NCI-H446 (cell line): Measurements from ENCODE around the gene LIM2.
A peak's percentile ranks its signal among the peaks of the same experiment; 100 is the strongest.

ENCODE experiments used
- DNase-seq, 2 experiments: peaks; one replicate each; lab custom pipeline; 2025; lab: John Stamatoyannopoulos, UW

Gene LIM2

DNA sequence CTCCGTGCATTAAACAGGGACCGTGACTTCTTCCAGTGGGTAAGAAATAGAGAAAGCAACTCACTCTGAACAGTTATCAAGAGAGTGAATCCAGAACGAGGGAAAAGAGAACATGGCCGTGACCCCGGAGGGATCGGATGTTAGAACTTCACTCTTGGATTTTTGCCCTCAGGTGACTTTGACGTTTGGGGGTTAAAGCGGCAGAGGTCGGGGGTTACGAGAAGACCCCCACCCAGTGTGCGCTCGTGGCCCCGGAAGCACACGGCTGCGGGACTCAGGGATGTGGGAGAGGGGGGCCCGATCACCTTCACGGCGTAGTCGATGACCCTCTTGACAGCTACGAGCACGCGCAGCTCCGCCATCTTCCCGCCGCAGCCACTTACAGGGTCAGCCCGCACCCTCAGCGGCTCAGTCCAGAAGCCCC is 21.8 kb downstream of the LIM2 start, which contains the start of gene ETFB:
Gene ETFB (minus strand): TSS at position 424 of the 424 bp plus-strand sequence. CDS start 62 bp downstream, at position 362.
- DNase-seq = peak in 1 of 2 experiments; percentile 42

DNA sequence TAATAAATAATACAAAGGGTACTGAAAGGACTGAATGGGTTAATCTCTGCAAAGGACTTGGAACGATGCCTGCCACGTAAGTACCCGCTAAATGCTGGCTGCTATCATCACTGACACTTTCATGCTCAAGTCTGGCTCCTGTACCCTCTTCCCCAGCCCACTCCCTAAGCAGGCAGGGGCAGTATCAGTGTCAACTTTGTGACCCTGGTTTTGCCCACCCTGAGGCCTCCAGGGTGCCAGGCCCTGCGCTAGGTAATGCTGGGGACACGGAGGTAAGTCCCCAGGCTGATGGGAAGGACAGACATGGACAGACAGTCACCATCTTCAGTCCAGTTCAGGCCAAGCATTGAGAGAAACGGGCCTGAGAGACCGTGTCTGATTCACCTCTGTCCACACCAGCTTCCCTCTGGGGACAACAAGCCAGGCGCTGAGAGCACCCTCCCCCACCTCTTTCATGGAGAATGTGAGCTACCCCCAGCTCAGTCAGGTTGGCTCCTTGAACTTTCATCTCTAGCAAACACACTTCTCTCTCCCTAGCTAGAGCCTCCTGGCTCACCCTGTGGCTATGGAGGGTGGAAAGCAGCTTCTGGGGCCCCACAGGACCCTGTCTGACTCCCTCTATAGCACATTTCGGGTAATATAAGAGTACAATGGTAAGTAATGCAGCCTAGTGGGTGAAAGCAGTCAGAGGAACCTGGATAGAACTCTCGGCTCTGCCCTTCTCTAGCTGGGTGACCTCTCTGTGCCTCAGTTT is 22.4 kb downstream of the LIM2 start:
- DNase-seq = peak in 1 of 2 experiments; percentile 30

DNA sequence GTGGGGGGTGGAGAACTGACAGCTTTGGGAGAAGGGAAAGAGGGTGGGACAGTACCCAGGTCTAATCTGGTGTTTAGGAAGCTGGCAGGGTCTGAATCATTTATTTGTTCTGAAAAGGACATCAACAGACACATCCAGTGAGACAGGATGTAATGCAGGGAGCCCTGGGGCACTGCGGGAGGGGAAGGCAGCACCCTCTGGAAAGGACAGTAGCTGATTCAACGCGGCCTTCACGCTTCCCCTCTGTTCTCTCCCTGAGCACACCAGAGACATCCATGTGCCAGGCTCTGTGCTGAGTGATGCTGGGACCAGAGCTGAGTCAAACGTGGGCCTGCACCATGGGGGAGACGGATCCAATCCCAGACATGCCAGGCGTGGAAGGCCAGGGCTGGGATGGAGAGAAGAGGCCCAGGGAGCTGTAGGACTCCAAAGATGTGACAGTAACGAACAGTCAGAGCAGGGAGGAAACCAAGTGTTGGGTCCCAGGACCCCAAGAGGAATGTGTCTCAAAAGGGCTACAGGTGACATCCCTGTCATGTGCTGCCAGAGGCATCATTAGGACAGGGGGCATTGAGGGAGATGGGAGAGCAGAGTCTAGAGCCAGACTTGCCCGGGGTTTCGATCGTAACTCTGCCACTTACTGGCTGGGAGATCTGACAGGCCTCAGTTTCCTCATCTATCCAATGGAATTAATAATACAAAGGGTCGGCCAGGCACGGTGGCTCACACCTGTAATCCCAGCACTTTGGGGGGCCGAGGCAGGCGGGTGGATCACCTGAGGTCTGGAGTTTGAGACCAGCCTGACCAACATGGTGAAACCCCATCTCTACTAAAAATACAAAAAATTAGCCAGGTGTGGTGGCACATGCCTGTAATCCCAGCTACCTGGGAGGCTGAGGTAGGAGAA is 23.3 kb downstream of the LIM2 start:
- no peak for DNase-seq

DNA sequence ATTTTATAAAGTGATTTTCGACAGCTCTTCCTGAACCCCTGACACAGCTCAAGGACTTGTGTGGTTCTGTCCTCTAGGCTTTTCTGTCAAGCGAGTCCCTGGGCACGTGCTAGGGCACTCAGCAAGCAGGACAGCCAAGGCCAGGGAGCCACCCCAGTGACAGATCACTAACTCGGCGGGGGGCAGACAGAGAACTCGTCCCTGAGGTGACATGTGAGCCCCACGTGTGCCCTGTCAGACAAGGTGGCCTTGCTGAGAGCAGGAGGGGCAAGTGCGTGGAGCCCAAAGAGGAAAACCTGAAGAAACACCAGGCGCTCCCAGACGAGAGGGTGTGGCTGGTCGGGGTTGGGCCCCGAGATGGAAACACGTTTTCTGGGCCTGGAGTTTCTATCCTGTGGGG is 26.5 kb downstream of the LIM2 start:
- no peak for DNase-seq

DNA sequence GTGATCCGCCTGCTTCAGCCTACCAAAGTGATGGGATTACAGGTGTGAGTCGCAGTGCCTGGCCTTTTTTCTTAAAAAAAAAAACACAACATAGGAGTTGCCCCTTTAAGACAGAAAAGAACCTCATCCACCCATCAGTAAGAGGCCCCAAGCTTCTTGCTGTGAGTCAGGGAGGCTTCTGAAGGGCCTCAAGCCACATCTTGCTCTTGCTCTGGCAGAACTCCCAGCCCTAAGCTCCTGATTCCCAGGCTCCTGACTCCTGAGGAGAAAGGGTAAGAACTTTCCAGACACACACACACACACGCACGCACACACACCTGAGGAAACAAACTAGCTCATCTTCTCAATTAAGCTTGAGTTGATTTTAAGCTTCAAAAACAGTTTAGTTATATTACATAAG is 28.5 kb downstream of the LIM2 start:
- DNase-seq = no peak

DNA sequence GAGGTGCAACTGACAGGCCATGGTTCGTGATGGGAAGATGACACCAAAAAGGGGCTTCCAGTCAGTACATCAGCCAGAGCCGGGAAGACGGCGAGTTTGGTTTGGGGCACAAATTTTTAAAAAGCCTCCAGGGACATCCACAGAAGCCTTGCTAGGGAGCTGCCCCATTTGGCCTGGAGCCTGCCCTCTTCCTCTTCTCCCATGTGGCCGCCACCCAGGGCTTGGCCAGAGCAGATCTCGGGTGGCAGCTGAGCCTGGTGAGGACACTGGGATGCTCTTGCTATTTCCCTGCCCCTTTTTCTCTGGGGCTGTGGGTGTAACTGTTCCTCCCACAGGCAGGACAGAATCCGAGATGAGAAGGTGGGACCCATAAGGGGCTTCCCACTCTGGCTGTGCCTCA is 29.8 kb downstream of the LIM2 start:
- no peak for DNase-seq

DNA sequence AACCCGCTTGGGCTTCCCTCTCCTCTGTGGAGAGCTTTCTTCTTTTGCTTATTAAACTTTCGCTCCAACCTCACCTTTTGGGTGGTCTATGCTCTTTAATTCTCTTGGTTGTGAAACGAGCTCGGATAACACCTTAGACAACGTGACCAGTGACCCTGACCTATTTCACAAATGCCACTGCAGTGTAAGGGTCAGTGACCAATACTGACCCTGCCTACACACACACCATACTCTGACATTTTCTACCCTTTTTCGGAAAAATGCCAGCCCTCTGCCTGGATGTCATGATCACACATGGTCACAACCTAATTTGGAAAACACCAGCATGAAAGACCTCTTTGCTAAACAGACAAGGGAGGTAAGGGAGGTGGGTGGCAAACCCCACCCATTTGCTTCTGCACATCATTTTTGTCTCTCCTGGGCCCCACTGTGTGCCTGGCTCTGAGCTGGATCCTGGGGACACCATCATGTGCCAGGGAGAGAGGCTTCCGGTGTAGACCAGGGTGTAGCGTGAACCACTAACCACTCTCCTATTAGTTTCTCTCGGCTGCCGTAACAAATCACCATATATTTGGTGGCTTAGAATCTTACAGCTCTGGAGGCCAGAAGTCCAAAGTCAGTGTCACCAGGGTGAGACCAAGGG is 31.5 kb downstream of the LIM2 start:
- no peak for DNase-seq

DNA sequence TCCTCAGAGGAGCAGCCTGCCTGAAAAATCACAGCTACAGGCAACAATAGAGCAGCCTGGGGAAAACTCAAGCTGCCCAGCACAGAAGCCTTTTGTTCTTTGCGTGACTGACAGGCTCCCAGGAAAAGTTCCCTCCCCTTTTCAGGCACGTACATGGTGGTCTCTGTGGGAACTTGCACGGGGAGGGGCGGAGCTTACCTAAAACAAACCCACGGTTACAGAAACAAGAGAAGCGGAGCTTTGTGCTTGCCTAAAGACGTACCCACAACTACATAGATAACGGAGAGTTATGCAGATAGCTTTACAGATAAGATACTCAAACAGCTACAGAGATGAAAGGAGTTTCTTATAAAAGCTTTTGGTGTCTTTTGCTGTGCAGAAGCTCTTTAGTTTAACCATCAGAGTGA is 33.0 kb downstream of the LIM2 start:
- DNase-seq = no peak

DNA sequence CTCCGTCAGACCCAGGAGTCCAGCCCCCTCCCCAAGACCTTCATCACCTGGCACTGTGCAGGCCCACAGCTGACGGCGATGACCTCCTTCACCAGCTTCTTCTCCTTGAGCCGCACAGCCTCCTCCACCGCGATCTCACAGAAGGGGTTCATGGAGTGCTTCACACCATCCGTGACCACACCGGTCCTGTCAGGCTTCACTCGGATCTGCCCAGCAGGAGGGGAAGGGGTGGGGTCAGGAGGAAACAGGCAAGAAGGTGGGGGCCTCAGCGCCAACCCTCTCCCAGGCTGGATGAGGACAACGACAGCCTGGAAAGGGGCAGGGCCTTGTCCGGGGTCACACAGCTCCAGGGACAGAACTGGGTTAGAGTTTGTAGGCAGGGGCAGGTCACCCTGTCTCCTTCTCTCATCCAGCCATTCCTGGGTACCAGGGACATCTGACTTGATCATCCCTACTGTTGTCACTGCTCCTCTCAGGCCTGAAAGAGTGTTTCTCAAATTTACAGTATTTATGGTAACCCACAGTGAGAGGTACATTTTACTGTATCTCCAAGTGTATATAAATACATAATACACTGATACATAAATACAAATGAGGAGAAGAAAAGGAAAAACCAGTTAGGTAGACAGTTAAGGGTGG is 33.6 kb downstream of the LIM2 start:
- no peak for DNase-seq

DNA sequence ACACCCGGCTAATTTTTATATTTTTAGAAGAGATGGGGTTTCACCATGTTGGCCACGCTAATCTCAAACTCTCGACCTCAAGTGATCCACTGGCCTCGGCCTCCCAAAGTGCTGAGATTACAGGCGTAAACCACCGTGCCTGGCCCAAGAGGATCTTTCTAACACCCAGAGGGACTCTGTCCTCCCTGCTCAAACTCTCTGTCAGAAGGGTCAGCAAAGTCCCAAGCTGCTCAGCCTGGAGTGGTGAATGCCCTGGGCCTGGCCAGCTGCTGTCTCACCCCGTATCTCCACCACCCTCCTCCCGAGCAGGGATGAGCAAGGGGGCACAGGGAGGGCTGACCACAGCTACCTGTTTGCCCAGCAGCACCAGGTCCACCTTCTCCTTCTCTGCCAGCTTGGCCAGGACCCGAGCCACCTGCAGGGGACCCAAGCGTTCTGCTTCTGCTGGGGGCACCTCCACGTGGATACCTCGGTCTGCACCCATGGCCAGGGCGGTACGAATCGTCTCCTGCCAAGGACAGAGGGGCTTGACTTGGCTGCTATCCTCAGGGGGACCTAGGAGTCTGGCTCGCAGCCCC is 34.9 kb downstream of the LIM2 start:
- DNase-seq = no peak

DNA sequence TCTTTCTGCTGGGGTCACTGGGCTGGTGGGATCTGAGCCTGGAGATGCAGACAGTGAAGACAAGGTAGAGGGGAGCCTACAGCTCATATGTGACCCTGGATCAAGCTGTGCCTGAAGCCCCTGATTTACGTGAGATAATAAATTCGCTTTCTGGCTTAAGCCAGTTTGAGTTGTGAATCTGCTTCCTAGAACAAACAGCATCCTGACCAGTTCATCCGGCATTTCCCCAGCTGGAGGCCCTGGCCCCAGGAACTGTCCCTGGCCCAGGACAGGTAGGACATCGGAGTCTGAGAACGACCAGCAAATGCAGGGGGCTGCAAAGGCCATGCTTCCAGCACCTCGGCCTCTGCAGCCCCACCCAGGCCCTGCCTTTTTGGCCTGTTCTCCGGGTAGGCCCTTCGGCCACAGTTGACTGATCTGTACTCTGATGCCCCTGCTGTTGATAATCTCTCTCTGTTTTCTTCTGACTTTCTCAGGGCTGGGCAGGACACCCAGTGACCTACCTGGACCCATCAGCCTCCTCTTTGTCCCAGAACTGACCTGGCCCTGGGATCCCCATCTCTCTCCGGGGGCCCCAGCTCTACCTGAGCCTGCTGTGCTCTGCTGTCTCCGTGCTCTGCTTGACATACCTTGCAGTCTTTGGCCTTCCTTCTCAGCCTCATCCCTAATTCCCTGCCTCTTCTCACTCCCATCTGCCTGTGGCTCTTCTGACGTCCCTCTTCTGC is 36.3 kb downstream of the LIM2 start:
- DNase-seq = no peak

DNA sequence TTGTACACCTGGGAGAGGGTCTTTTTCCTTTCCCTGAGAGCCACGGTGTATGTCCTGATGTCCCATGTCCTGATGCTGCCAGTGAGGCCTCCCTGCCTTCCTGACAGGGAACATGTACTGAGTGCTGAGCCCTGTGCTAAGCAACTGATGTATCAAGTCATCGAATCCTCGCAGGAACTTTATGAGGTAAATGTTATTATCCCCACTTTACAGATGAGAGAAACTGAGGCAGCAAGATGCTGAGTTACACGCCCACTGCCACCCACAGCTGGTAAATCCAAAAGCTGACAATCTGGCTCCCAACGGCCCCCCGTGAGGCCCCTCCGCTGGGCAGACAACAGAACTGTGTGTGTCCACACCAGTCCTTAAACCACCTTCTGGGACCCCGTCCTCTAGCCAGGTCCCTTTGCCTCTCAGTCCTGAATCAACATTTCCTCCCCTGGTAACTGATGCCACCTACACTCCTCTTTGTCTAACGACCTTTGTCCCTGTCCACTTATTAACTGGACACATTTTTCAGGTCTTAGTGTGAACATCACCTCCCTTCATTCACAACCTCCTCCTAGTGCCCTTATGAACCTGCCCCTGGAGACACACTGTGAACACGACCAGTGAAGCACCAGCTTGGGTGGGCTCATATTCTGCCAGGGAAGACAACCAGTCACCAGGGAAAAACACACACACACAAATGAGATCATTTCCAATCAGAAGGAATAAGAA is 40.4 kb downstream of the LIM2 start:
- DNase-seq = no peak

DNA sequence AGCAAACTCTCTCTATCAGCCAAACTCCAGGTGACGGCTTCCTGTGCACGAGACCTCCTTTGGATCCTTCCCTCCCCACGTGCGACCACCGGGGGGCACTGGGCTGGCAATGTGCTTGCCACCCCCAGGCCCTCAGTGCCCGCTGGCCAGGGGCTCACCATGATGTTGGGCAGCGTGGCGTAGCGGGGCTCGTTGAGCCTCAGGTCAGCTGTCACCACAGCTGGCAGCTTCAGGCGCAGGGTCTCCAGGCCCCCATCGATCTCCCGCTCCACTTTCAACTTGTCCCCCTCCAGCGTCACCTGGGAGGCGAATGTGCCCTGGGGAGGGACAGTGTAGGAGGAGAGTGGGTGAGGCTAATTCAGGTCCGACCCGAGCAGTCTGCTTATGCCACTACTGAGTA is 41.0 kb downstream of the LIM2 start:
- DNase-seq = no peak

DNA sequence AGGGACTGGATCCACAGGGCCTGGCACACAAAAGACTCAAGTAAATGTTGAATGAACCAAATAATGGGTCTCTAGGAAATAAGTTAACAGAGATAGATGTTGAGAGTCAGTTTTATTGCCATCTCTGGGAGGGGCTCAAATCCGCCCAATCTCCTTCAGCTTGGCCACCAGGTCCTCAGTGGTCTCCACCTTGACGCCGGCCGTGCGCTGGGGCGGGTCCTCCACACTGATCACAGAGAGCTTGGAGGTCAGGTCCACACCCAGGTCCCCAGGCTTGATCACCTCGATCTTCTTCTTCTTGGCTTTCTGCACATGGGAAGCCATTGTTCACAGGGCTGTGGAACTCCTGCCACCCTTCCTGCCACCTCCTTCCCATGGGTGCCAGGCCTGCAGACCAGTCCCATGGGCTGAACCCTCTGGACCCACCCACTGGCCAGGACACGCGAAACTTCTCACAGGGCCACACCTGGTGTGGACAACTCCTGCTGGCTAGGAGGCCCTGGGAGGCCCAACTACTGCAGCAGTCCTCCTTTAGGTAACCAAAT is 42.6 kb downstream of the LIM2 start:
- DNase-seq = no peak

DNA sequence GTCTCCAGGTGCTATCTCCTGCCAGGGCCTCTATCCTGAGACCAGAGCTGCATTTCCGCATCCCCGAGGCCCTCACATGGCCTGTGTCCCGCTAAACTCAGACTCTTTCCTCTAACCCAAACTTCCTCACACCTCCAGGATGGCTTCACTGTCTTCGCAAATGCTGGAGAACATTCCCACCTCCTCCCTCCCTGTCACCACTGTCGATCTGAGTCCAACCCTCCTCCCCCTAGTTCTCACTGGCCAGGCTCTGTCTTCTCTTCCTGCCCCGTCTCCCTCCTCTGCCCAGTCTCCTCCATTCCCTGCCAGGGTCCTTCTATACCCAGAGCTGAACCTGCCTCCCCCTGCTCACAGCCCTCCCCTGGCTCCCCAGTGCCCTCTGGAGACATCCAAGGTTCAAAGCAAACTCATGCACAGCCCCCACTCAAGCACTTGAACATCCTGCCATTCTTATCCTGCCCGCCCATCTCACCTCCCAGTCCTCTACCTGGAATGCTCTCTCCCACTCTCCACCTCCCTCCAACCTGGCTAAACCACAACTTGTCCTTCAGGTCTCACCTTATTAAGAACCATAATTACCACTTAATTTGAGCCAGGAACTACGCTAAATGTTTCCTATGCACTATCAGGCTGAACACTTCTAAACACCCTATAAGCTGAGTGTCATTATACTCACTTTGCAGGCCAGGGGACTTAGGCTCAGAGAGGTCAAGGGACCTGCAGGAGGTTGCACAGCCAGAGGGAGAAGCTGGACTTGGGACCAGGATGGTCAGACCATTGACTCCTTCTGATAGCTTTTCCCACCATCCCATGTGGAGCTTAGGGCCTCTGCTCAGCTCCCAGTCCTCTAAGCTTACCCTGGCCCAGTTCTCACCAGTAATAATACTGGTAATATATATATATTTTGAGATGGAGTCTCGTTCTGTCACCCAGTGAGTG is 44.9 kb downstream of the LIM2 start:
- no peak for DNase-seq

DNA sequence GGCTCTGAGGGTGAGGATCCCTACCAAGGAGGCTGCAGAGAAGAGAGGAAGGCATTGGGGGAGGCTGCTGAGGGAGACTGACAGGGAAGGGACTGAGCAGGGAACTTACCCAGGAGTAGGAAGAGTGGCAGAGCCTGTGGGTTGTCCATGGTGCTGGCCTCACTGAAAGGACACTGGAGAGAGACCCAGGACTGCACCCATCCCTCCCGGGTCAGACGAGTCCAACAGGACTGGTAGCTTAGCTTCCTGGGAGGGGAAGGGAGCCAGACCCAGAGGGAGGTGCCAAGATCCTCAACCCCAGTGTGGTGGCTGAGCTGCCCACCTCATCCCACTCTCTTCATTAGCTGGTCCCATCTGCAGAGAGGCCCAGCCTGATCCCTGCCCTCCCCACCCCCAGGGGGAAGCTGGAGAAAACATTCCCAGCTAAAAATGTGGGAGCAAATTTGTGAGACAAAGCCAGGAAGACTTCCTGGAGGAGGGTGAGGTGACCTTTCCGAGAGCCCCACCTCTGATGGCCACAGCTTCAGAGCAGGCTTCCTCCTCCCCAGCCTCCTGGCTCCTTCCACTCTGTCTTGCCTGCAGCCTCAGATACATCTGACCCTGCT is 45.7 kb downstream of the LIM2 start, which contains the start of gene VSIG10L:
Gene VSIG10L (minus strand): TSS at position 164 of the 605 bp plus-strand sequence. CDS start 15 bp downstream, at position 149.
- no peak for DNase-seq

DNA sequence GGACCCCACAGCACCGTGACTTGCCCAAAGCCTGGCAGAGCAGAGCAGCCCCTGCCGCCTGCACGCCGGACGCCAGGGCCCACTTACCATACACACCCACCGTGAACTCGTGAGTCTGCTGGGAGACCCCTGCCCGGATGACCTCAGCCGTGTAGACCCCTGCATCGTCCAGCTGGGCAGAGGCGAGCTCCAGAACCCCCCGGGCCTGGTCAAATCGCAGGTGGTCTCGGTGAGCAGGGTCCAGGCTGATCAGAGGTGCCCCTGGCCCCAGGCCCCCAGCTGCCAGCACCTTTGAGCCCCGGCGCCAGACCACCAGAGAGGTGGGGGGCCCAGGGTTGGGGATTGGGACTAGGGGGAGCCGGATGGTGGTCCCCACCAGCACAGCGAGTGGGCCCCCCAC is 46.7 kb downstream of the LIM2 start:
- no peak for DNase-seq
